NT2/D1 (cell line): ENCODE measurements around the gene BTRC.

Experiments
- SUZ12 ChIP-seq: IDR thresholded peaks from 2 replicates; pipeline ENCODE4 v1.6.1; 2011; ENCODE audit not compliant: insufficient read length, insufficient read depth; ENCODE audit errors: extremely low read depth
- YY1 ChIP-seq: IDR thresholded peaks from 2 replicates; pipeline ENCODE4 v1.6.1; 2011; ENCODE audit not compliant: insufficient read length, insufficient read depth
- ZNF274 ChIP-seq: IDR thresholded peaks from 2 replicates; pipeline ENCODE4 v1.6.1; 2011; ENCODE audit warnings: mild to moderate bottlenecking, low read depth, low read length

- TF ChIP-seq ZNF274 (no peak), SUZ12 (no peak), YY1 (no peak)
Observed at GRCh38 chr10:101601541-101601940, 247.6 kb downstream of the BTRC start.
